Stimulated activated CD8-positive, alpha-beta memory T cell treated with anti-CD3 and anti-CD28 coated beads, Interleukin-7, amount 100 ng/mL, for 4 hours (primary cell): ENCODE measurements around the gene SENP5.
A peak's percentile ranks its signal among the peaks of the same experiment; 100 is the strongest.

Experiments
- DNase-seq, 2 donors: peaks; one replicate each; pipeline ENCODE4 v3.0.0-alpha.2; 2020; ENCODE audit warnings: low read depth in 2 of 2

Gene SENP5

DNA sequence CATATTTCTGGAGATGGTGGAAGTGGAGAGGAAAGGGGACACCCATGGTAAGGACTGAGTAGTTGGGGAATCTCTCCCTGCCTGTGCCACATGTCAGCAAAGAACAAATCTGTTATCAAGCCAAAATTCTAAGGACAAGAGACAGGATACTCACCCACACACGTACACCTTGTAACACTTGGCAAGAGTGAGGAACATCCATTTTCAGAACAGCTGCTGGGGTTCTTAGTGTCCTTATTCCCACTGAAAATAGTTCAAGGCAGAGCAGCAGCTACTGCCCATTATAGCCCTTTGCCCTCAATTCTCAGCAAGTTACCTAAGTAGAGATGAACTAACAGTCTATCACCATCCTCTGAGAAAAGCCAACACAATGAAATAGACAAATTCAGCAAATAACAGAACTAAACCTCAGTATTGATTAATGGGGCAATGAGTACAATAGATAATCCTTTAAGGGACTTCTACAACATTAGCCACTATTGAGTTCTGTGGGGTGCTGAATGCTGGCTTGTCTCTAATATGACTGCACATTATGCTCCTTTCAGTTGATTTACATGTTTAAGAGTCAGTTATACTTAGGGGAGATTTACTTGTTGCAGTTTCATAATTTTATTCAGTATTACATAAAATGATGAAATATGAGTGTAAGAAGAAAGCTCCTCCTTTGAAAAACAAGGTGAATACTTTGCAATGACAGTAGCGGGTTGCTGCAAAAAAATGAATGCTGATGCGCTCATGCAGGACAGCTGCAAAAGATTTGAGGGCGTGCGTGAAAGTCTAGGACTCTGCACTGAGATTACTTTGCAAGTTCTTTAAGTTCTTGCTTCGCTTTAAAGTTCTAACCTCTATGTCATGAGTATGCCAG, 22.4 kb downstream of the SENP5 start:
- DNase-seq: no peak

DNA sequence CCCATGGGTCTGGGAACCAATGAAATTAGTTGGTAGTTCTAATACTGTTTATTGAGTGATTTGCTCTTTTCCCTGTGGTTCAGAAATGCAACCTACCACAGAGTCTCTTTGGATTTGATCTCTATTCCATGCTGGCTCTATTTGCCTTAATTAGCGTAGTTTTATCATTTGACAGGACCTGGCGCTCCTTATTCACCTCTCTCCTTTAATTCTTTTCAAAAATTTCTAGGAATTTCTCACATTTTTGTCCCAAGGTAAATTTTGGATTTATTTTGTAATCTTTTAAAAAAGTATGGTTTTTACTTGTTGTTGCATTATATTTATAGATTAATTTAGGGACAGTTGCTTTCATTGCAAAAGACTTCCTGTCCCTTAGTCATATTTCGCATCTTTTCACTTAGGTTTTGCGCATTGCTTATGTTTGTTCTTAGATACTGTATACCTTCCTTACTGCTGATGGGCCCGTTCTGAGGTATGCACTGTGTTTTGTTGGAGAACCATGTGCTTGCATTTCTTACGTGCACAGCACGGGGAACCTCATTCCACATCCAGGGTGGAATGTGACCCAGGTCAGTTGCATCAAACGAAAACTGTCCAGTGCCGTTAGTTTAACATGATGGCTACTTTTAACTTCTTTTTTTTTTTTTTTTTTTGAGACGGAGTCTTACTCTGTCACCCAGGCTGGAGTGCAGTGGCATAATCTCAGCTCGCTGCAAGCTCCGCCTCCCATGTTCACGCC, 27.0 kb downstream of the SENP5 start:
- no peak for DNase-seq

DNA sequence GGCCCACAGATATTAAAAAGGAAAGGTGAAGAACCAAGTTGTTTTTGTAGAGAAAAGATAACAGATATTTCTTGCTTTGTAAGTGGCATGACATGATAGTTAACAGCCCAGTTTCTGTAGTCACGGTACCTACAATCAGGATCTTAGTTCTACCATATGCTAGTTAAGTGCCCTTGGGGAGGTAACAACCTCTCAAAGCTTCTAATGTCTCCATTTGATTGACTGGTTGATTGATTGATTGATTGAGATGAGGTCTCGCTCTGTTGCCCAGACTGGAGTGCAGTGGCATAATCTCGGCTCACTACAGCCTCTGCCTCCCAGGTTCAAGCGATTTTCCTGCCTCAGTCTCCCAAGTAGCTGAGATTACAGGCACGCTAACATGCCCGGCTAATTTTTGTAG, 28.5 kb downstream of the SENP5 start:
- no peak for DNase-seq

DNA sequence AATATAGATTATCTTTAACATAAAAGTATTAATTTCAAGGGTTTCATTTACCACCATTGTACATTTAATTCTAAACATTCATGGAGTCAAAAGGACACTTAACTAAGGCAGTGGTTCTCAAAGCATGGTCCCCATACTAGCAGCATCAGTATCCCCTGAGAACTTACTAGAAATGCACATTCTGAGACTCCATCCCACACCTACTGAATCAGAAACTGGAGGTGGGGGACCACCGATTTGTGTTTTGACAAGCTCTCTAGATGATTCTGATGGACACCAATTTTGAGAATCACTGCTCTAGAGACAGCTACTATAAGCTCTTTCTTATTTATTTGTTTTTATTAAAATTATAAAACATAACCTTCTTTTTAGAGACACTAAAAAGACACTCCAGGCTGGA, 34.0 kb downstream of the SENP5 start:
- no peak for DNase-seq

DNA sequence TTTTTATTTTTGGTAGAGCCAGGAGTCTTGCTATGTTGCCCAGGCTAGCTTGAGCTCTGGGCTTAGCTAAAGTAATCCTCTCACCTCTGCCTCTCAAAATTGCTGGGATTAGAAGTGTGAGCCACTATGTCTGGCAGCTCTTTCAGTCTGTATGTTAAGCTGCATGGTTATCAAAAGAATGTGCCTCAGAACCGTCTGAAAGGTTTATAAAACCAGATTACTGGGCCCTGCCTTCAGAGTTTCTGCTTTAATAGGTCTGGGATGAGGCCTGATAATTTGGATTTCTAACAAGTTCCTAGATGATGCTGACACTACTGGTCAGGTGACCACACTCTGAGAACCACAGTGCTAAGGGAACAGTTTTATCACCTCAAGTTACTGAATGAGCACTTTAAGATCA, 34.6 kb downstream of the SENP5 start:
- no peak for DNase-seq

DNA sequence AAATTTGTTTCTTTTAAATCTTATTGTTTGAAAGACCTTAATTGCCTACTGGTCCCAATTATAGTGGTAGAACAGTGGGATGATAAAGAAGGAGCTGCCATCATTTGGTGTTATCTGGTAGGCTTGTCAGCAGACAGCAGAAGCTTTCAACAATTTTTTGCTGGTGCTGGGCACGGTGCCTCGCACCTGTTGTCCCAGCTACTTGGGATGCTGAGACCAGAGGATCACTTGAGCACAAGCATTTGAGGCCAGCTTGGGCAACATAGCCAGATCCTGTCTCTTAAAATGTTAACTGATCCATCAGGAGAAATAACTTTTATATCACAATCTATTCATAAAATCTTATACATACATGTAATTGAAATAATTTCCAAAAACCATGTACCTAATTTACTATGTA, 36.0 kb downstream of the SENP5 start:
- DNase-seq: no peak

DNA sequence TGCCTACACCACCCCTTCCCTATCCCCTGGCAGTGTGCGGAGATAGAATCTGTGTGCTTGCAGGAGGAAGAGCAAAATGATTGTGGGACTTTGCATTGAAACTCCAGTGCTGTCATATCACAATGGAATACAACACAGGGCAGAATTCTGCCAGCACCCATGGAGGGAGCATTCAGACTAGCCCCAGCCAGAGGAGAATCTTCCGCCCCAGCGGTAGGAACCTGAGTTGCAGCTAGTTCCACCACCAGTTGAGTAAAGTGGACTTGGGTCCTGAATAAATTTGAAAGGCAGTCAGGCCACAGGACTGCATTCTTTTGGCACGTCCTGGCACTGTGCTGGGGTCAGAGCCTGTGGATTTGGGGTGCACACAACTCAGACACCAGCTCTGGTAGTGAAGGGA, 47.1 kb downstream of the SENP5 start:
- no peak for DNase-seq

DNA sequence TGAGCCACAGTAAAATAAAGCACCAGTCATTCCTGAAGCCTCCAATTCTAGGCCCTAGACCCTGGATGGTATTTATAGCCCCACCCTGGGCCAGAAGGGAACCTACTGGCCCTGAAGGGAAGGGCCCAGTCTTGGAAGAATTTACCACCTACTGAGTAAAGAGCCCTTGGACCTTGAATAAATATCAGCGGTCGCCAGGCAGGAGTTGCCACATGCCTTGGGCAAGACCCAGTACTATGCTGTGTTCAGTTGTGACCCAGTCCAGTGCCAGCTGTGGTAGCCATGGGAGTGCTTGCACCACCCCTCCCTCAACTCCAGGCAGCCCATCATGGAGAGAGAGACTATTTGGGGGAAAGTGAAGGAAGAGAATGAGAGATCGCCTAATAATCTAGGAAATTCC, 47.7 kb downstream of the SENP5 start:
- DNase-seq: no peak

DNA sequence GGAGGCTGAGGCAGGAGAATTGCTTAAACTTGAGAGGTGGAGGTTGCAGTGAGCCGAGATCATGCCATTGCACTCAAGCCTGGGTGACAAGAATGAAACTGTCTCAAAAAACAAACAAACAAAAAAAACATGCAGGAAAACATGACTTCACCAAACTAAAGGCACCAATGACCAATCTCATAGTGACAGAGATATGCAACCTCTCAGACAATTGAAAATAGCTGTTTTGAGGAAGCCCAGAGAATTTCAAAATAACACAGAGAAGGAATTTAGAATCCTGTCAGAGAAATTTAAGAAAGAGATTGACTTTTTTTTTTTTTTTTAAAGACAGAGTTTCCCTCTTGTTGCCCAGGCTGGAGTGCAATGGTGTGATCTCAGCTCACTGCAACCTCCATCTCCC, 48.5 kb downstream of the SENP5 start:
- DNase-seq: no peak

DNA sequence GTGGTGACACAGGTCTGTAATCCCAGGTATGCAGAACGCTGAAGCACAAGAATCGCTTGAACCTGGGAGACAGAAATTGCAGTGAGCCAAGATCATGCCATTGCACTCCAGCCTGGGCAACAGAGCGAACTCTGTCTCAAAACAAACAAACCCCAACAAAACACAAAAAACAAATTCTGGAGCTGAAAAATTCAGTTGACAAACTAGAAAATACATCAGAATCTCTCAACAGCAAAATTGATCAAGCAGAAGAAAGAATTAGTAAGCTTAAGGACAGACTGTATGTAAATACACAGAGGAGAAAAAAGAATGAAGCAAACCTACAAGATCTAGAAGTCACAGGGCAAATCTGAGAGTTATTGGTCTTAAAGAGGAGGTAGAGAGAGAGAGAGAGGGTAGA, 49.3 kb downstream of the SENP5 start:
- no peak for DNase-seq

DNA sequence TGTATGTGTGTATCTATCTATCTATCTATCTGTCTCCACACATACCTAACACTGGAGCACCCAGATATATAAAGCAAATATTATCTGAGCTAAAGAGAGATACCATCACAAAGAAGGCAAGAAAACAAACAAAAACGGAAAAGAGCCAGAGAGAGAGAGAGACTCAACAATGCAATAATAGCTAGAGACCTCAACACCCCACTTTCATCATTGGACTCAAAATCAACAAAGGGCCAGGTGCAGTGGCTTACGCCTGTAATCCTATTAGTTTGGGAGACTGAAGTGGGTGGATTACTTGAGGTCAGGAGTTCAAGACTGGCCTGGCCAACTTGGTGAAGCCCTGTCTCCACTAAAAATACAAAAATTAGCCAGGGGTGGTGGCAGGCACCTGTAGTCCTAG, 51.2 kb downstream of the SENP5 start:
- DNase-seq: no peak

DNA sequence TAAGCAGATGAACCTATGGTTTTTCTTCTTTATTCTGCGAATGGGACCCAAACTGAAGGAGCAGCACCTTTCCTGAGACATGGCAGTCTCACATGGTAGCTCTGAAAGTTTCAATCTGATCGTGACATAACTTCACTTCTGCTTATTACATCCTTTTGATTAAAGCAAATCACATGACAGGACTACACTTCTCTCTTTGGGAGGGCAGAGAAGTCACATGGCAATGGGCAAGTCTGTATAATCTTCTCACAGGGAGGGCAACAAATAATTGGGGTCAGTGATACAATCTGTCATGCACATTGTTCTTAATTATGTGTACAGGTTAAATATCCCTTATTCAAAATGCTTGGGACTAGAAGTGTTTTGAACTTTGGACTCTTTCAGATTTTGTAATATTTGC, 53.0 kb downstream of the SENP5 start:
- DNase-seq: no peak

DNA sequence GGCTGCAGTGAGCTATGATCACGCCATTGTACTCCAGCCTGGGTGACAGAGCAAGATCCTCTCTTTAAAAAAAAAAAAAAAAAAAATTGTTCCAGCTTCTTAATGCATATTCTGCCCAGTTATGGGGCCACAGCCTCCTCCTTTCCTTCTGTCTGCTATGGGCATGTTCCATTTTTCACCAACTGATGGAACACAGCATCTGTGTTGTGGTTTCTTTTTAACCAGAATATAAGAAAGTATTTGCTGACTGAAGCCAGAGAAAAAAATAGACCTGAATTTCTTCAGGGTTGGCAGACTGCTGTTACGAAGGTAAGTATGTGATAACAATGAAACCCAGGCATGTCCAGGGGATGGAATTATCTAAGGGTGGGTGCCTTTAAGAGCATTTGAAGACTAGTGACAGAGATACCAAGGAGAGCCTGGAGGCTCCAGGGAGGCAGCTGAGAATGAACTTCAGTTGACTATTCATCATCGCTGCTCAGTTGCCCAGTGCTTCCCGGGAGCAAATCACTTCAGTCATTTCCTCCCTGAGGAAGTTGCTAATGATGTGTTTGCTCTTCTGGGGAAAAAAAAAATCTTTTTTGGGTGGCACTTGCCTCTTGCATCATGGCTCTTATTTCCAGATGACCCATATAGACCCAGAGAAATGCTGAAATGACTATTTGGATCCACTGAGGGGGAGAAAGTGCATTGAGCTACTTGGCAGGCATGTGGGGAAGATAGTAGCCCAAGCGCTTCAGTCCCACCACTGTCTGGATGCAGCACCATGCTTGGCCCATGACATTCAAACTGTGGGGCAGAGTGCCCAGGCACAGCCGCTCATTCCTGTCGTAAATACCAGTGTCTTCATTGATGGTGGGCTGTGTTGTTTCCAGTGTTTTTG, 60.1 kb downstream of the SENP5 start:
- no peak for DNase-seq

DNA sequence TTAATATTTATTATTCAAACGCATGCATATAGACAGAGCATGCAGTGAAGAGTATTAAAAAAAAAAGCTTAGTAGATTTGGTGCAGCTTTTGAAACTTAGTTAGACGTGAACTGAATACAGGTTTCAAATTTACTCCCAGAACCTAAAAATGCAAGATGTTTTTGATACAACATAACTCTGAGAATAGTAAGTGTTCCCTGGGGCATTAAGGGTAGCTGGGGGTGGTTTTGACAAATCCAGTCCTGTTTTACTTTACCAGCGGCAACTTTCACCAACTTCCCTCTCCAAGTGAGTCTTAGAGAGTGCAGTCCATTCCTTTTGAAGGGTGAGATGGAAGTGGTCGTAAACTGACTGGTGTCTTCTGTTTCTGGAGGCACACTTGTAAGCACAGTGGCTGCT, 63.4 kb downstream of the SENP5 start:
- DNase-seq: no peak

DNA sequence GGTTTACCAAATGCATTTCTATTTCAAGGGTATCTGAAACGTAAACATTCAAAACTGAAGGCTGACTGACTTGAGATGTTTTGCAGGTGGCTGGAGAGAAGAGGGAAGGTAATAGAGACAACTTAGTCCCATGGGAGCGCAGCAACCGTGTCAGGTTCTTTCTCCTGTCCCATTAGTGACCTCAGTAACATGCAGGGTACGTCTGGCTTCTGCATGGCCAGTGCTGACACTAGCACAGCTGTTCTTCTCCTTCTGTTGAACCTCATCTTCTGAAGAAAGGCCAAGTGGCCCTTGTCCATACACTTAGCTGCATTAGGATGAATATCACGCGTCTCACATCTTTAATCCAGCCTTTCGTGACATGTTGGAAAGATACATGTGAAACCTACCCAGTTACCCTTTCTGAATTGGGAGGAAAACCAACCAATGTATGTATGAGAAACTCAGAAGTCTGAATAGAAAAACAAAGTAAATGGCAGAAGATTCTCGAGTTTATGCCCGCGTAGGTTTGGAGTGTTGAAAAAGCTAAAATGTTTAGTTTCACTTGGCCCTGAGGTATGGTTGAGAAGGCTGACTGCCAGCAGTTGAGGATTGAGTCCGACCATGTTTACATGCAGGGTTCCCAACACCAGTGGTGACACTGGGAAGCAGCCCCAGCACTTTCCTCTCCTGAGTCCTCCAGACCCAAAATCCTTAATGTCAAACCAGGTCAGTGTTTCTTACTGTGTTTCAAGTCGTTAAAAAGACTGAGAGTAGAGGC, 64.3 kb downstream of the SENP5 start:
- DNase-seq: no peak

DNA sequence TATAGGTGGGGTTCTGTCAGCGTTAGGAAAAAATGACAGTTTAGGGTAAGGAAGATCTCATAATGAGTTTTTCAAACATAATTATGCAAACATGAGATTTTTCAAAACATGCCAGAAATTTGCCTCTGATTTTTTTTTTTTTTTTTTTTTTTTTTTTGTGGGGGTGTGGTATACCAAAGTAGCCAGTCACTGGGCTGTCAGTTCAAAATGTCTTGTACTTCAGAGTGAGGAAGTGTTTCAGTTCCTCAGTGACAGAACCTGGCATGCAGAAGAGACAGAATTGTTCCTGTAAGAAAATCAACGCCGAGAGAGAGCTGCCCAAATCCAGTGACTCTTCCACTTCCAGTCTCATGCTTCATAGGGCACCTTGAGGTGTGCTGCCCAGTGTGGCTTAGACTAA, 64.9 kb downstream of the SENP5 start:
- DNase-seq: no peak

DNA sequence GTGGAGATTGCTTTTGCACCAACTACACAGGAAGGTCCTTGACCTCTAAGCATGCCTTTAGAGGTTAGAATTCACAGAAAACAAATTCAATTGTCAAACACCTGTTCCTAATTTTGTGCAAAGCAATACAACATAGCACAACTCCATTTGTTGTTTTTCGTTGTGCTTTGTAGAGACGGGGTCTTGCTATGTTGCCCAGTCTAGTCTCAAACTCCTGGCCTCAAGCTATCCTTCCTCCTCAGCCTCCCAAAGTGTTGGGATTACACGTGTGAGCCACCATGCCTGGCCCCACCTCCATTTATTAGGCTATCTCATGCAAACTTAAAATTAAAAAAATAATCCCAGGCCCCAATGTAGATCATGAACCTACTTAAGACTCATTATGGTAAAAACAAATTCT, 68.6 kb downstream of the SENP5 start:
- no peak for DNase-seq

DNA sequence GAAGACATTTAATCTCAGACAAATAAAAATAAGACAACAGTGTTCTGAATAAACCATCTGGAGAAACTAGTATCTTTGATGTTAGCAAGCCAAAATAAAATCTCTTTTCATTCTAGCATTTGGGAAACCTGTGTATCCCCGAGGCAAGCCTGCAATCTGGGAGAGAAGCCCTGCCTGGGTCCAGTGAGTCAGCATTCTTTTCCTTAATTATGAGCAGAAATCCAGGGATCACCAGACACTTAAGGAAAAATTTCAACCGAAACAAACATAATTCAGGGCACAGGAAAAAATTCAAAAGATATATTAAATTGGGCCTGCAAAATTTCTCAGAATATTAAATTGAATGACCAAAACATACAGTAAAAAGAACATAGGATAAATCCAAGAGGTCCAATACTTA, 70.4 kb downstream of the SENP5 start:
- DNase-seq: no peak

DNA sequence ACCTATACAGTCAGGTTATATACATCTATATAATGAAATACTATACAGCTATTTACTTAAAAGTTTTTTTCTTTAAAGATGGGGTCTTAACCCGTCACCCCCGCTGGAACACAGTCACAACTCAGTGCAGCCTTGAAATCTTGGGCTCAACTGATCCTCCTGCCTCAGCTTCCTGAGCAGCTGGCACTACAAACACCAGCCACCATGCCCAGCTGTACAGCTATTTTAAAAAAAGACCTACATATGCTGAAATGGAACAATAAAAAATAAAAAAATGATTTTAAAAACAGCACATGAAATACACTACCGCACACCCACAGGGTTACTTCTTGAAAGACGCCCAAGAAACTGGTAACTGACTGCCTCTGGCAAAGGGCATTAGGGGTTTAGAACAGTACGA, 70.9 kb downstream of the SENP5 start:
- DNase-seq: no peak

DNA sequence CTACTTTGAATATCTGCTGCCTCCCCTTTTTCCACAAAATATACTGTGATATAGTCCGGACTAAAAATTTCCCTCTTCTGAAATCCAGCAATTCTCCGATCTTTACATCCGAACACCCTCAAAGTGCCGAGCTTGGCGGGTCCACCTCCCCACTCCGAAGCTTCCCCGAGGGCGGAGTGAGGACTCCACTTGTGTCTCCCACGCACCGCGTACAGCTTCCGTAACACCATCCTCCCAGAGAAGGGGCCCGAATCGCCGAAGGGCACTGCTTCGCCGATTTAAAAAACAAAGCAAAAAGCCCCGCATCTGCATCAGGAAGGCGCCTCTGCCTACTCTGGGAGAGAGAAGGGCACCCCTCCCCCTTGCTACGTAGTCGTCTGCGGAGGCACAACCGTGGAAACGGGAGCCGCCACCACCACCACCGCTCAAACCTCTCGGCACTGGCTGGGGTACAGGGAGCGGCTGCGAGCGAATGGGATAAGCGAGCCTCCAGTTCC, 74.1 kb downstream of the SENP5 start:
- peak; percentile 46 to 64 for DNase-seq

DNA sequence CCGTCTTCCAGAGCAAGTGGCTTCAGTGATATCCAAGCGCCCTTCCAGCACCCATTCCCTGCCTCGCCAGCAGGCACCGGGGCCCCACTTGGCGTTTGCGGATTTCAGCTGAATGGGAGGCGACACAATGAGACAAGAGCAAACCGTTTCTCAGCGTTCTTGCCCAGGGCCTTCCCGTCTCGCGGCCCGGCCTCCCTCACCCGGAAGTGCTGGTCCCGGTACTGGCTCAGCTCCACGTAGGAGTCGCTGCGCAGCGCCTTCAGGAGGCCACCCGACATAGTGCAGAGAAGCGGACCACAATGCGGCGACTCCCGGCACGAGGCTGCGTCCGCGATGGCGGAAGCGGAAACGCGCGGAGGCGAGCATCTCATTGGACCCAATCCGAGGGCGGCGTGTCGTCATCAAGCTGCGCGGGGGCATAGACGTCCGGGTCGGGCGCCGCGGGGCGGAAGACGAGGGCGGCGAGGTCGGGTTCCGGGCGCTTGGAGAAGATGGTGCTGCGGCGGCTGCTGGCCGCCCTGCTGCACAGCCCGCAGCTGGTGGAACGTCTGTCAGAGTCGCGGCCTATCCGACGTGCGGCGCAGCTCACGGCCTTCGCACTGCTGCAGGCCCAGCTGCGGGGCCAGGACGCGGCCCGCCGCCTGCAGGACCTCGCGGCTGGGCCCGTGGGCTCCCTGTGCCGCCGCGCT, 74.7 kb downstream of the SENP5 start, which contains the start of gene NCBP2:
NCBP2 (minus strand) TSS at position 303 of the 689 bp plus-strand sequence; CDS start at position 278, 25 bp downstream.
- DNase-seq: peak; percentile 99
